ENCODE data around the gene PARVB.

PARVB gene

DNA sequence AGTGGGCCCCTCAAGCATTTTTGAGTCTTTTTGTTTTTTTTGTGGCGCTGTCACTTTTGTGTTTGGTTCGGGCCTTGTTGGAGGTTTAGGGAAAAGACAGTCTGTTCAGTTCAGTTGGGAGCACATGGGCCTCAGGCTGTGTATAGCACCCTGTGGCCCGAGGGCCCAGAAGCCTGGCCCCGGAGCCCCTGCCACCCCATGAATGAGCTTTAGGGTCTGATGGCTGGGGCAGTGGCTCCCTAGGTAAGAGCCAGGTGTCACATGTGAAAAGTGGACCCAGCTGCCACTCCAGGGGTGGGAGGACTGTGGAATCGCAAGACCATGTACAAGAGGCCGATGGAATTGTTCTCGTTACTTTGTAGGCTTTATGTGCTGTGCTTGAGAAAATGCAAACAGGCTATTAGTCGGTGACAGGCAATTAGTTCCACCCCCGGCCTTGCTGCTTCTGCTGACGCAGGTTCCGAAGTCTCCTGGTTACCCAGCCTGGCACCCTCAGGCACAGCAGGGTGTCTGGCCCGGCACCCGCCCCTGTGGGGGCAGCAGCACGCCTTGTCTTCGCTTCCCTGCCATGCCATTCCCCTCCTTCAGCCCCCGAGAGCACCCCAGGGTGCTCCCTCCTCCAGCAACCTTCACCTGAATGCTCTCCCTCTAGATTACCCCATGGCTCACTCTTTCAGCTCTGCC lies 118.5 kb downstream of the PARVB start:
- DNase-seq, result no peak

DNA sequence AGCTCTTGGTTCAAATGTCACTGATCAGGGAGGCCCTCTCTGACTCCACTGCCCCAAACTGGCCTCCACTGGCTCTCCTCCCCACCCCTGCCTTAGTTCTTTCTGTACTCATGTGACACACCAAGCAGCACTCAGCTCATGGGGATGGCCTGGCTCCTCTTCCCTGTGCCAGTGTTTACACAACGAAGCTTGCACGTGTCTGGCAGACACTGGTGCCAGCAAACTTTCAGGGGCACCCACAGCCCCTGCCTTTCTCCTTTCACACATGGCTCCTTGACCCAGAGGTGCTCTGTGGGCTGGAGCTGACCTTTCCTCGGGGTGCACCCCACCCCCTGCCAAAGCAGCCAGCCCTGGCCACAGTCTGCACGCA lies 119.0 kb downstream of the PARVB start:
- DNase-seq, result no peak

DNA sequence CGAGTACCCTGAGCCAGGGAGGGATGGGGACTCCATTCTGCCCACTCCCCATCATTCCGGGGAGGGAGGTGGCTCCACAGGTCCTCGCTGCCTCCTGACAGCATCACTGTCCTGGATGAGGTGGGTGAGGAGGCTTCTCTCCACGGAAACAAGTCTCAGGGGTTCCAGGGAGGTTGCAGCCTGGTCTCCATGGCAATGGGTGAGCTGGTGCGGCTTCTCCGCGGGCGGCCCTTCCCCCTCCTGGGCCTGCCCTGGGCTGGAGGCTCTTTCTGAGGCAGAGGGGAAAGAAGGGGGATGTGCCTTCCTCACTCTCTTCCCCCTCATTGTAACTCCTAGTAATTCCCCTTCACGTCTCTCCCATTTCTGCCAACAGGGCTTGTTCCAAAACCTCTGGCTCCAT lies 119.5 kb downstream of the PARVB start:
- no peak for DNase-seq

DNA sequence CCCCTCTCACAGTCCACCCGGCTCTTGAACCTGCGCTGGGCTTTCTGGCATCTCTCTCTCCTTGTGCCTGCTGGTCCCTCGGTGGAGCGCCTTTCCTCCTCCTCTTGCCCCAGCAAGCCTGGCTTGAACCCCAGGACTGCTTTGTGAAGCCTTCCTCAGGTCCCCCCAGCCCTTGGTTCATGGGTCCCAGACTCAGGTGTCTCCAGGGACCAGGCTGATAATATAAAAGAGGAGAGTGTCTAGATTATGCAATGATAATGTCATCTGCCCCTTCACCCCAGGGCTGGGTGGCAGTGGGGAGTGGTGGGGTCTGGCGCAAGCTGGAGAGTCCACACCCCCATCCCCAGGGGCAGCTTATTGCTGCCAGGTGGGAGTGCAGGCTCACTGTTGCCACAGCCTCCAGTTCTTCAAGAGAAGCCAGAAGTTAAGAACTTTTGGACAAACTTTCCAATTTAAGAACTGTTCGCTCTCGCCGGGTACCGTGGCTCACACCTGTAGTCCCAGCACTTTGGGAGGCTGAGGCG lies 120.0 kb downstream of the PARVB start:
- no peak for DNase-seq

DNA sequence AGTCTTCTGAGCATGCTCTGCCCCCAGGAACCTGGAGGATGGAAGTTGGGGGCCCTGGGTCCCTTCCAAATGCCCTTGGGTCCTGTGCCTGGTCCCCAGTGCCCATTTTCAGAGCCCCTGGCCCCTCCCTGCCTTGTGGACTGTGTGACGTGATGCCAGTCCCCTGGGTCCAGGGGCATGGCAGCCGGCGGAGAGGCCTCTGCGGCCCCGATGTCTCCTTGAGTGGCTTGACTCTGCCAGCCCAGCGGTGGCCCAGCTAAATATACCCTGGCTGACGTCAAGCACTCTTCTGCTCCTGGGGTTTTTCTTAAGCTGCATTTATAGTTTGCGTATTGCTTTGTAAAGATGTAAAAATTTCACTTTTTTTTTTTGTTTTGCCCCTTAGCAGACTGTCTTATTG lies 121.4 kb downstream of the PARVB start:
- no peak for DNase-seq

DNA sequence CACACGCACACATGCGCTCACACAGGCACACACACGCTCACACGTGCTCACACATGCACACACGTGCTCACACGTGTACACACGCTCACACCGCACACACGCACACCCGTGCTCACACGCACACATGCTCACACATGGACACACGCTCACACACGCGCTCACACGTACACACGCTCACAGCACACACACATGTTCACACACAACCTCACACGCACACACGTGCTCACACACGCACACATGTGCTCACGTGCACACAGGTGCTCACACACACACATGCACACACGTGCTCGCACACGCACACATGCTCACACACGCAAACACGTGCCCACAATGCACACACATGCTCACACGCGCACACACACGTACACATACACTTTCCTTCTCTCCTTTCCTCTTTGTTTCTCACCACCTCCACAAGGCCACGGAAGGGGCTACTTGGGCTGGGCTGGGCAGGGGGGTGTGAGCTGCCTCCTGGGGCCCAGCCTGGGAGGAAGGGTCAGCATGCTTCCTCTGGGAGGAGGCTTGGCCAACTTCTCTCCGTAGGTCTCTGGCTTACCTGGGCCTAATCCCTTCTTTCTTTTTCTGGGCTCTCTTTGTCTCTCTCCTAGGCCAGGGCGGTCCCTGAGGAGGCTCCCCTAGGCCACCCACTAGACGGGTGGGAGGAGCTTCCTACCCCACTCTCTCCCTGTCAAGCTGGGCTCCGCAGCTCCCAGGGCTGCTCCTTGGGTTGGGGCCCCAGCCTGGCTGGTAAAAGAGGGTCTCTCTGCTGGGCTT lies 122.2 kb downstream of the PARVB start:
- DNase-seq, result no peak

DNA sequence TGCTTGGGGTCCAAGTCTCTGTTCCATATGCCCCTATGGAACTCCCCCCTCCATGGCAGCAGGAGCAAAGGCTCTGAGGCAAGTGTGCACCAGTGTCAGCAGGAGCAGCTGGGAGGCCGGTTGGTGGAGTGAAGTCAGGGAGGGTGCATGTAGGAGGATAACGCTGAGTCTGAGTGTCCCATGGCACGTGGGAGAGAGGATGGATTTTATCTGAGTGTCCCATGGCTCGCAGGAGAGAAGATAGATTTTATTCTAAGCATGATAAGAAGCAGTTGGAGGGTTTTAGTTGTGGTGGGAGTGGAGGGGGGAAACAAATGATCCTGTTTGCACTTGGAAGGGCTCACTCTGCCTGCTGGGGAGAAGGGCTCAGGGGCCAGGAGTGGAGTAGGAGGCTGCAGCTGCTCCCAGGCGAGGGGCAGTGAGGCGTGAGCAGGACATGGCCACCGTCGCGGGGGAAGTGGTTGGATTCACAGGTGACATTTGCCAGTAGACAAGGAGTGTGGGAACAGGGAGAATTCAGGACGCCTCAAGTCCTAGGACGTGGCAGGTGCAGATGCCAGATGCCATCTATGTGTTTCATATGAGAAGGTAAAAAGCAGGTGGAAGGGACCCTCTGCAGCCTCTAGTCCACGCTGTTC lies 123.0 kb downstream of the PARVB start:
- DNase-seq, result no peak

DNA sequence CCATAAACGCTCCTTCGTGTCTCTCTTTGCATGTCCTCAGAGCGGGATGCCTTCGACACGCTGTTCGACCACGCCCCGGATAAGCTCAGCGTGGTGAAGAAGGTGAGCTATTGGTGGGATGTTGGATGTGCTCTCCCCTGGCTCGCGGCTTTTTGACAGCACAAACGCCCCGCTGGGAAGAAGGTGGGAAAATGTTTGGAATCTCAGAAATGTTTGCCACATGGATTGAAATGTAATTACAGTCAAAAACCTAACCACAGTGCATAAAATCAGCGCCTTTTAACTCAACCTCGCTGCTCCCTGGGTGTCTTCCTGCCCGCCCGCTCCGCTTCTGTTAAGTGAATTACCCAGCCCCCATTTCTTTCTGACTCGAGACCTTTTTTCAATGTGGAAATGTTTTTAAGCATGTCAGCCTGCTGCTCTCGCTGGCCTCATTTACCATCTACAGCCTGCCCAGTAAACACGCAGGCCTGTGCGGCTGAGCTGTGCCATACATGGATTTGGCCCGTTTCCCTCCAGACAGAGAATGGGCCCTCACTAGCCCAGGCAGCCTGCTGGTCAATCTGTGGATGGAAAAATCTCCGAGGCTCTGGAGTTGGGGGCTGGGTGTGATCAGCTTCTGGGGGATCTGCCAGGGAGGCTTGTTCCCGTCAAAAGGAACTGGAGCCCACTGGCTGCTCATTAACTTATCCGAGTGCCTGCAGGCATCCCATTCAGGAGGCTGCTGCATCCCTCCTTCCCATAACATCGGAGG lies 123.9 kb downstream of the PARVB start:
- no peak for DNase-seq

DNA sequence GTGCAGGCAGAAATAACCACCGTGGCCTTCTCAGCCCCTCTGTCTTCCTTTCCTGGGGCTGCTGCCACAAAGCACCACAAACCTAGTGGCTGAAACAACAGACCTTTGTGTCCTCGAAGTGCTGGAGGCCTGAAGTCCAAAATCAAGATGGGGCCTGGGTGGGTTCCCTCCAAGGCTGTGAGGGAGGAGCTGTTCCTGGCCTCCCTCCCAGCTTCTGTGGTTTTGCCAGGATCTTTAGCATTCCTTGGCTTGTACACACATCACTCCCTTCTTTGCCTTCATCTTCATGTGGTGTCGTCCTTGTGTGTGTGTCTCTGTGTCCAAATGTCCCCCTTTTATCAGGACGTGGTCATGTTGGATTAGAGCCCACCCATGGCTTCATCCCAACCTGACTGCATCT lies 127.6 kb downstream of the PARVB start:
- DNase-seq, result no peak

DNA sequence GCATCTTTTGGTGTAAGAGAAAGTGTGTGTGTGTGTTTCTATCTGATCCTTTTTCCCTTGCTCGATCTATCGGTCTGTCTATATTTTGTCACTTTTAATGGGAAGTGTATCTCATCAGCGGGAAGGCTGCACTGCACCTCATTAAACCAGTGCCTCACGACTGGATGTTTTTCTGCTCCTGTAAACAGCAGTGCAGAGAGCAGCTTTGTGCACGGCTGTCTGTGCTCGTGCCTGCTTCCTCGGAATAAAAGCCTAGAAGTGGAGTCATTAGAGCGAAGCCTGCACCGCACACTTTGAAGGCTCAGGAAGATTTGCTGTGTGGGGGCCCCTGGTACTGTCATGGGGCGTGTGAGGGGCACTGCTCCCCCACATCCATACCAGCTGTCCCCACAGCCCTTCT lies 129.6 kb downstream of the PARVB start:
- no peak for DNase-seq

DNA sequence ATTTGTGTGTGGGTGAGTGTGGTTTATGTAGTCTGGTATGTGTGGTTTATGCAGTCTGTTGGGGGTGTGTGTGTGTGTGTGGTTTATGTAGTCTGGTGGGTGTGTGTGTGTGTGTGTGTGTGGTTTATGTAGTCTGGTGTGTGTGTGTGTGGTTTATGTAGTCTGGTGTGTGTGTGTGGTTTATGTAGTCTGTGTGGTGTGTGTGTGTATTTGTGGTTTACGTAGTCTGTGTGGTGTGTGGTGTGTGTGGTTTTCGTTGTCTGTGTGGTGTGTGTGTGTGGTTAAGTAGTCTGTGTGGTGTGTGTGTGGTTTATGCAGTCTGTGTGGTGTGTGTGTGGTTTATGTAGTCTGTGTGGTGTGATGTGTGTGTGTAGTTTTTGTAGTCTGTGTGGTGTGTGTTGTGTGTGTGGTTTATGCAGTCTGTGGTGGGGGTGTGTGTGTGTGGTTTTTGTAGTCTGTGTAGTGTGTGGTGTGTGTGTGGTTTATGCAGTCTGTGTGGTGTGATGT lies 130.4 kb downstream of the PARVB start:
- DNase-seq, result no peak

DNA sequence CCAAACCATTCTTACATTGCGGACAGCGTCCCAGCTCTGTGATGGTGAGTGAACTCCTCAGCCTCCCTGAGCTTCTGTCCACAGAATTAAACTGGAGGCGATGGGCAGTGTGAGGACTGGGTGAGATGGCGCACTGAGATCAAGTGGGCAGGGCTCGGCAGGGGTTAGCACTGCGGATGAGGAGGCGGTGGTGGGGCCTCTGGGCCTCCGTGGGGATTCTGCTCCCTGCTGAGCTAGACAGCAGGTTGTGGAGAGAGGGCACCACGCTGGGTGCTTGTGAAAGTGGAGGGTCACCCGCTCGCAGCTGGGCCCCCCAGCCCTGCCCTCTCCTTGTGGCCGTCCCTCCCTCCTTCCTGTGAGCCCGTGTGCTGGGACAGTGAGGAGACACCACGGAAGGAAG lies 131.0 kb downstream of the PARVB start:
- DNase-seq, result no peak

DNA sequence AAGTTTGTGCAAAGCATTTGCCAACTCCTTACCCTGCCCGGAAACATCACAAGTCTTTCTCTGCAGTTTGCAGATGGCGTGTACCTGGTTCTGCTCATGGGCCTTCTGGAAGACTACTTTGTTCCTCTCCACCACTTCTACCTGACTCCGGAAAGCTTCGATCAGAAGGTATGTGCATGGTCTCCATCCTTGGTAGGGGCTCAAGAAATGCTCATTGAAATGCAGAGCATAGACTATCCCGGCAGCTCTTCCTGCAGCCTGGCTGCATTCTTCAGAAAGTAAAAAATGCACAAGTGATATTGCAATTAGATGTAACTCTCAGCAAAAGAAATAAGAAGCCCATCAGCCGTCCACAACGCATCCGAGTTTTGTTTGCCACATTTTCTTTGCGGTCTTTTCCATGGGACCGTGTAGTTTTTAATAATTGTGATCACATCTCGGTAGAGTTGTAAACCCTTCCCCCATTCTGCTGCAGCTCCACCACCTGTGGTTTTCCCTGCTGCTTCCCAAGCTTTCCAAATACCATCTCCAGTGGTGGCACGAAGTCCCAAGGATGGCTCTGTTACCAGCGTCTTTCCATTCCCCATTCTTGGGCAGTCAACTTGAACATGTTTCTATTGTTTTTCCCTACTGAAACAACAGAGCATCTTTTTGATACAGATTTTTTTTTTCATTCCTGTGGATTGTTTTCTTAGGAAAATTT lies 134.0 kb downstream of the PARVB start:
- DNase-seq, result no peak

DNA sequence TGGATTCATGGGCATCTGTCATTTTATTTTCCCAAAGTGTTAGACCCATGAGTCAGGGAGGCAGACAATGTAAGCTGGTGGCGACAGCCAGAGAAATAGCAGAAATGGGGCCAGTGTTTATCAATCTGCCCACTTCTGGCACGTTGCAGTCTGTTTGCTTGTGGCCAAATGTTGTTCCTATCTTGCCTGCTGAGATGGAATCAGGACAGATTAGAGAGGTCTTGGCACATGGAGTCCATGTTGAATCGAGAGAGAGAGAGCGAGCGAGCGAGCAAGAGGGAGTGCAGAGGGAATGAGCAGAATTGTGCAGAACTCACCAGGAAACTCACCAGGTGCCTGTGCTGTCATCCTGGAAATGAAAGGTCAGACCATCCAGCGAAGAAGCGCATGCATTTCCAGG lies 134.7 kb downstream of the PARVB start:
- DNase-seq, result no peak

DNA sequence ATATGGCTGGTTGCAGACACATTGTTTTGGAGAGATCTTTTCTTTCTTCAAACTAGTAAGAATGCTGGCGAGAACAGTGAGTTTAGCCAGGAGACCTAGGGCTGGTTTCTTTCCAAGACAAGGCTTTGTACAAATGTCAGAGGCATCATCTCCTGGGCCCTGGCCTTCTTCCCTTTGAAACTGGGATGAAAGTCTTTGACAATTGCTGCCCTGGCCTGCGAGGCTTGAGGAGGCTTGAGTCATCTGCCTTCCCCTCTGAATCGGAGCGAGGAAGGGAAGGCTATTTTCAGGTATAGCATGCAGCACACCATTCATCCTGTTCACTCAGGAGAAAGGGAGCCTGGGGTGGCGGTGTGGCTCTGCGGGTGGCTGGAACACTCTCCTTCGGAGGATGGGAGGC lies 135.1 kb downstream of the PARVB start:
- DNase-seq, result no peak

DNA sequence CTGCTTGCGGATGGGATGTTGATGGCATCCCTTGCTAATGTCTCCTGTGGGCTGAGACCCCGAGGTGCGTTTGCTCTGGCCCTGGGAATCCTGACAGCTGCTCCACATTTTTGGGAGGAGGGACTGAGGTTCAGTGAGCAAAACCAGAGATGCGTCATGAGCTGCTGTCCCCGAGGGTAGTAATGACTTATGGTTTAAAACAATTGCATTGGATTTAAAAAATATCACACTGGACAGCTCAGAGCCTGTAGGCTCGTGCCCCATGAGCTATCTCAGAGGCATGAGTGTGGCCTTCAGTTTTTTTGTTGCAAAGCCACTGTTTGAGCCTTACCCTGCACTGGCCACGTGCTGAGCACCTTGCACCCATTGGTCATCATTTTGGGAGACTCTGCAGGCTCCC lies 135.7 kb downstream of the PARVB start:
- no peak for DNase-seq

DNA sequence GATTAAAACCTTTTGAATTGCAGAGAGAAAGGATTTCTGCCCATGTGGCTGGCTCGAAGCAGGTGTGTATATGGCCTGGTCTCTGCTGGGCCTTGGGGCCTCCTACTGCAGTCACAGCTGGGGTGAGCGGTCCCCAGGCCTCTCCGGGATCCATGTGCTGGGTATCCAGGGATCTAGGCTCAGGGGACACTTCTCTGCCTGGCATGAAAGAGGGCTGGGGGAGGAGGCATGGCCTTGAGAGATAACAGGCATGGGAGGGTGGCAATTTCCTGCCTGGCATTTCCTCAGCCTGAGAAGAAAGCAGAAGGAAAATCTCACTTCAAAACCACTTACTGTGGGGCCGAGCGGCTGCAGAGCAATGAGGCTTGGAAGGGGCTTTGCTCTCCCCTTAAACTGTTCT lies 136.3 kb downstream of the PARVB start:
- DNase-seq, result no peak

DNA sequence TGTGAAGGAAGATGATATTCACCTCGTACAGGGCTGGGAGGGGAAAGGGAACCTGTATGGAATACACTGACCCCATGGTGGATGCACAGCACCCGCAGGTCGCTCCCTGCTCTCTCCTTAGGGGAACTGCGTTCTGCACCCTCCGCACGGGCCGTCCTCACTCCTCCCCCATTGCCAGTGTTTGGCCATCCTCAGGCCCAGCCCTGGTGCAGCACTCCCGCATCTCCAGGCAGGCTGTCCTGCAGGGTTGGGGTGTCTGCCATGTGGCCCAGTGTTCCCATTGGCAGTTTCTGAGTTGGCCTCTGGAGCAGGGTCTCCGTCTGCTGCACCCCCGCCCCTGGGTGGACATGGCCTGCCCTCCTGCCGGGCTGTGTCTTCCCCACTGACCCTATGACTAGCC lies 137.6 kb downstream of the PARVB start:
- no peak for DNase-seq

DNA sequence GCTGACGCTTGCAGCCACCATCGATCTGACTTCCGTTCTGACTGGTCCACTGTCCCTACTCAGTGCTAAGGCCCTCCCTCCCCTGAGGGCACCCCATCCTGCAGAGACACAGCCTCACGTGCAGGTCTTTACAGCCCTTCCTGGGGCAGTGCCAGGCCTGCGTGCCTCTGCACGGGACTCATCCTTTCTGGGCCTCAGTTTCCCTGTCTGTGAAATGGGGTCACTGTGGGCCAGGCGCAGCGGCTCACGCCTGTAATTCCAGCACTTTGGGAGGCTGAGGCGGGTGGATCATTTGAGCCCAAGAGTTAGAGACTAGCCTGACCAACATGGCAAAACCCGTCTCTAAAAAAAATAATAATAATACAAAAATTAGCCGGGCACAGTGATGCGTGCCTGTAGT lies 138.9 kb downstream of the PARVB start:
- DNase-seq, result no peak

DNA sequence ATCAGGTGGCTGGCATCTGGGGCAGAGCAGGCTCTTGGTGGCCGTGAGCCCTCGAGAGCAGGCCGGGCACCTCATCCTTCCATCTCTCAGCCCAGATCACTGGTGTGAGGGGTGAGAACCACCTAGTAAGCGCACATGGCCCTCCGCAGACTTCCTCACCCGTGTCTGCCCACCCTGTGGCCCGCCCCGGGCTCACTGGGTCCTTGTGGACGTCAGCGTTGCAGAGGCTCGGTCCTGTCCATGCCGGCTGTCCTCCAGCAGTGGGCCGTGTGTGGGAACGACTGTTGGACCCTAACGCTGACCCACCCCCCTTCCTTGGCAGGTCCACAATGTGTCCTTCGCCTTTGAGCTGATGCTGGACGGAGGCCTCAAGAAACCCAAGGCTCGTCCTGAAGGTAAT lies 139.4 kb downstream of the PARVB start:
- no peak for DNase-seq

DNA sequence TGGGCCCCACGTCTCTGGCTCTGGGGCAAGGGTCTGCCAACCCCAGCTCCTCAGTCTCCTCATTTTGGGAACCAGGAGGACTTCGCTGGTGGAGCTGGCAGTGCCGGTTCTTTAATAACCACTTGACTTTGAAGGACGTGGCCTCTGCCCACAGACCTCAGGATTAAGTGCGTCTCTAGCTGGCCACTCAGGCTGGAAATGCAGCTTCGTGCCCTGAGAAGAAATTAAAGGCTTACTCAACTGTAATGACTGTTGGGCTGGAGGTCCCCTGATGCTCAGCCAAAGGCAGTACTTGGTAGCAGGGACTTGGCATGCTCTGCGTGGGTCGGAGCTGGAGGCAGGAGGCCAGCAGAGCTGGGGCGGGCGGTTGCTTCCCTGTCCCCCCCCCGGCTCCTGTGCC lies 139.9 kb downstream of the PARVB start:
- no peak for DNase-seq

DNA sequence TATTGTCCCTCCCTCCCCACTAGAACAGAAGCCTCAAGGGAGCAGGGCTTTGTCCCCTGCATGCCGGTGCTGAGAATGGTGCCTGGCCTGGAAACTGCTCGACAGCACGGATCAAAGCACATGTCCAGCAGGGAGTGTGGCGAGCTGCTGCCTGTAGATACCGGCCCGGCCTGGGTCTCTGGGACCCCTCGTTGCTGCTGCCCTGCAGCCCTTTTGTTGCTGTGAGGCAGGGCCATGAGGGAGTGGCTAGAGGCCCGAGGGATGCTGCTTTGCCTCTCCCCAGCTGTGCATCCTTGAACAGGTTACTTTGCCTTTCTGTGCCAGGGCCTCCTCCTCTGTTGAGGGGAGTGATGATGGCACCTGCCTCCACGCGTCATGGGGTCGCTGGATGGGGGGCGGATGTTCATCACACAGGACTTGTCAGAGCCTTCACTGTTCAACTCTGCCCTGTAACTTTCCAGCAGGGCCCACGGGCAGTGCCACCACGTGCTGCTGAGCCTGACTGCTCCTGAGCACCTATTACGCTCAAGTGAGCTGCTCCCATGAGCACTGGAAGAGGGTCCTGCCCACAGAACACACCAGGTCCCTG lies 141.3 kb downstream of the PARVB start:
- no peak for DNase-seq

Data from NCI-H510A (cell line).